IMR-90 (cell line): ENCODE data around the gene ACACA. TPM values are rescaled to one million over a fixed set of nuclear protein-coding genes. Genes with fewer than 3 reads are reported as not detected.

Experiments used
- ATAC-seq: fragments of 200-7000 bp; cut with Tn5 transposase; 2 replicates; pipeline ENCODE4 v1.9.1; 2020; ENCODE audit warnings: low read depth, mild to moderate bottlenecking, moderate library complexity
- BruUV-seq: library from RNA; stranded (reverse); fragments of 400-500 nt; replicated peaks from 2 replicates; lab custom pipeline; 2021; lab: Mats Ljungman, UMichigan
- CTCF ChIA-PET: fragments of 300-600 bp; formaldehyde crosslinking; extraction: SDS; loops from one replicate; lab custom pipeline; 2021; ENCODE audit warnings: antibody characterized with exemption; lab: Yijun Ruan, JAX
- POLR2A ChIA-PET: fragments of 300-600 bp; sonication (Branson Sonifier 250); formaldehyde crosslinking; loops from one replicate; lab custom pipeline; 2022; ENCODE audit warnings: antibody characterized with exemption; ENCODE audit not compliant: unreplicated experiment; lab: Charles Lee
- DNase-seq: peaks from one replicate; pipeline ENCODE4 v3.0.0; 2013
- H2AFZ ChIP-seq: replicated peaks from 2 replicates; pipeline ENCODE3; 2013; ENCODE audit warnings: low read length, mild to moderate bottlenecking; ENCODE audit not compliant: poor library complexity
- H2AK5ac ChIP-seq: 2 replicates; pipeline ENCODE4 v1.6.1; 2013; ENCODE audit warnings: low read depth, low read length, inconsistent platforms
- H2AK9ac ChIP-seq: replicated peaks from 2 replicates; pipeline ENCODE3; 2013; ENCODE audit warnings: mild to moderate bottlenecking, low read depth, low read length, moderate library complexity; ENCODE audit not compliant: poor library complexity
- H2BK120ac ChIP-seq: 2 replicates; pipeline ENCODE4 v1.6.1; 2013; ENCODE audit warnings: low read depth, low read length, inconsistent platforms
- H2BK15ac ChIP-seq: 3 replicates; pipeline ENCODE4 v1.6.1; 2013; ENCODE audit warnings: low read depth, low read length, inconsistent platforms
- H2BK20ac ChIP-seq: 2 replicates; pipeline ENCODE4 v1.6.1; 2013; ENCODE audit warnings: low read depth, mild to moderate bottlenecking, inconsistent platforms, low read length, moderate library complexity
- H2BK5ac ChIP-seq: 2 replicates; pipeline ENCODE4 v1.6.1; 2013; ENCODE audit warnings: mild to moderate bottlenecking, low read depth, low read length, inconsistent platforms; ENCODE audit not compliant: poor library complexity, severe bottlenecking
- H3K14ac ChIP-seq: replicated peaks from 2 replicates; pipeline ENCODE4 v1.6.1; 2013; ENCODE audit warnings: low read depth, low read length, inconsistent platforms
- H3K18ac ChIP-seq: 2 replicates; pipeline ENCODE4 v1.6.1; 2013; ENCODE audit warnings: low read depth, low read length, control low read depth
- H3K23ac ChIP-seq: 2 replicates; pipeline ENCODE4 v1.6.1; 2013; ENCODE audit warnings: low read depth, low read length, inconsistent platforms
- H3K27ac ChIP-seq: 2 replicates; pipeline ENCODE4 v1.5.1; 2013; ENCODE audit warnings: mild to moderate bottlenecking, control low read depth, low read length; ENCODE audit not compliant: insufficient read depth
- H3K27me3 ChIP-seq: 2 replicates; pipeline ENCODE4 v1.6.1; 2013; ENCODE audit warnings: low read length; ENCODE audit not compliant: control insufficient read depth, insufficient read depth
- H3K36me3 ChIP-seq: 2 replicates; pipeline ENCODE4 v1.6.1; 2013; ENCODE audit warnings: low read length, mixed read lengths; ENCODE audit not compliant: control insufficient read depth, insufficient read depth
- H3K4ac ChIP-seq: 2 replicates; pipeline ENCODE4 v1.6.1; 2013; ENCODE audit warnings: low read depth, low read length, inconsistent platforms
- H3K4me1 ChIP-seq: 2 replicates; pipeline ENCODE4 v1.6.1; 2013; ENCODE audit warnings: low read length, mixed read lengths; ENCODE audit not compliant: control insufficient read depth, insufficient read depth
- H3K4me2 ChIP-seq: 2 replicates; pipeline ENCODE4 v1.6.1; 2013; ENCODE audit warnings: low read depth, mild to moderate bottlenecking, control low read depth, low read length, moderate library complexity
- H3K4me3 ChIP-seq: 2 replicates; pipeline ENCODE4 v1.5.1; 2013; ENCODE audit warnings: low read depth, mild to moderate bottlenecking, control low read depth, low read length, moderate library complexity; ENCODE audit not compliant: insufficient read depth
- H3K56ac ChIP-seq: 2 replicates; pipeline ENCODE4 v1.6.1; 2013; ENCODE audit warnings: low read length, inconsistent platforms; ENCODE audit not compliant: insufficient read depth; ENCODE audit errors: extremely low read depth
- H3K79me1 ChIP-seq, 2 experiments: 2 replicates each; pipeline ENCODE4 v1.6.1; 2013; ENCODE audit warnings: low read length in 2 of 2, inconsistent platforms in 1 of 2, low read depth in 1 of 2
- H3K9ac ChIP-seq: 2 replicates; pipeline ENCODE4 v1.6.1; 2013; ENCODE audit warnings: low read depth, low read length, control low read depth
- H3K9me1 ChIP-seq: 2 replicates; pipeline ENCODE4 v1.6.1; 2013; ENCODE audit warnings: low read length, inconsistent platforms; ENCODE audit not compliant: insufficient read depth
- H3K9me3 ChIP-seq: 2 replicates; pipeline ENCODE4 v1.6.1; 2013; ENCODE audit warnings: low read length; ENCODE audit not compliant: control insufficient read depth, insufficient read depth
- H4K20me1 ChIP-seq: 2 replicates; pipeline ENCODE4 v1.6.1; 2013; ENCODE audit warnings: low read length, inconsistent platforms; ENCODE audit not compliant: insufficient read depth
- H4K5ac ChIP-seq: 2 replicates; pipeline ENCODE4 v1.6.1; 2013; ENCODE audit warnings: mild to moderate bottlenecking, low read depth, low read length, control low read depth
- H4K8ac ChIP-seq, 2 experiments: 2 replicates each; pipeline ENCODE4 v1.6.1; 2013; ENCODE audit warnings: low read depth in 2 of 2, low read length in 2 of 2, control low read depth in 1 of 2, inconsistent platforms in 1 of 2
- H4K91ac ChIP-seq: 2 replicates; pipeline ENCODE4 v1.6.1; 2013; ENCODE audit warnings: low read depth, low read length, inconsistent platforms; ENCODE audit not compliant: insufficient read depth
- BHLHE40 ChIP-seq: fragments of 150-350 bp; IDR thresholded peaks from 2 replicates; pipeline ENCODE4 v1.6.1; 2016; ENCODE audit warnings: mild to moderate bottlenecking, low read depth, low read length
- CEBPB ChIP-seq: IDR thresholded peaks from 2 replicates; pipeline ENCODE4 v1.6.1; 2012; ENCODE audit warnings: low read depth, low read length, improper control_type of control experiment
- CHD1 ChIP-seq: IDR thresholded peaks from 2 replicates; pipeline ENCODE4 v1.6.1; 2012; ENCODE audit warnings: low read depth, low read length, improper control_type of control experiment
- MAZ ChIP-seq: IDR thresholded peaks from 2 replicates; pipeline ENCODE4 v1.6.1; 2012; ENCODE audit warnings: low read depth, mild to moderate bottlenecking, low read length, improper control_type of control experiment, moderate library complexity, borderline replicate concordance
- POLR2A ChIP-seq: IDR thresholded peaks from 2 replicates; pipeline ENCODE4 v1.6.1; 2012; ENCODE audit warnings: mild to moderate bottlenecking, low read depth, low read length
- RAD21 ChIP-seq: IDR thresholded peaks from 2 replicates; pipeline ENCODE4 v1.6.1; 2012; ENCODE audit warnings: low read length, improper control_type of control experiment
- RFX5 ChIP-seq: IDR thresholded peaks from 2 replicates; pipeline ENCODE4 v1.8.0; 2012; ENCODE audit warnings: low read depth, mild to moderate bottlenecking, low read length, moderate library complexity
- SMC3 ChIP-seq: fragments of 150-350 bp; IDR thresholded peaks from 2 replicates; pipeline ENCODE4 v1.6.1; 2016; ENCODE audit warnings: low read depth, mild to moderate bottlenecking, antibody characterized with exemption, low read length, moderate library complexity
- WGBS, 2 experiments: methylation state at CpG; one replicate each; pipeline versions ENCODE4 v1.1.5 to v1.1.7; 2013; ENCODE audit warnings: missing lambda C conversion rate in 2 of 2; ENCODE audit not compliant: insufficient read length in 1 of 2; ENCODE audit errors: extremely low coverage in 2 of 2; 5-methylcytosine and 5-hydroxymethylcytosine counted together
- dilution Hi-C: fragments of 300-500 bp; cut with HindIII; formaldehyde crosslinking; loops from one replicate; pipeline ENCODE4 v1.14.3; 2018; ENCODE audit warnings: low sequenced_read_pairs; ENCODE audit not compliant: unreplicated experiment
- in situ Hi-C: fragments of 300-500 bp; cut with MboI; formaldehyde crosslinking; loops from 3 replicates; pipeline ENCODE4 v1.14.3; 2019; ENCODE audit warnings: low sequenced_read_pairs, inconsistent platforms, mixed read lengths
- intact Hi-C: fragments of 100-400 bp; cut with micrococcal nuclease; formaldehyde crosslinking; loops from 2 replicates; pipeline ENCODE4 v1.10.0; 2022
- polyA plus RNA-seq, 3 experiments: library from polyadenylated mRNA; depleted of rRNA; stranded (reverse); fragments of >200 nt; gene quantifications; 2 replicates each; pipeline ENCODE4 v1.2.3, GENCODE V29; 2012; ENCODE audit warnings: low replicate concordance in 1 of 3
- total RNA-seq: library from RNA; depleted of rRNA; stranded (reverse); fragments of >200 nt; gene quantifications from 2 replicates; pipeline ENCODE4 v1.2.3, GENCODE V29; 2012
- TF ChIP-seq, protein P1 (sequence below): conservative IDR thresholded peaks from 2 replicates; pipeline ENCODE4 v1.5.1; 2012; ENCODE audit warnings: mild to moderate bottlenecking, low read depth, low read length, improper control_type of control experiment
- TF ChIP-seq, protein P2 (sequence below): fragments of 150-350 bp; IDR thresholded peaks from 2 replicates; pipeline ENCODE4 v1.6.1; 2017; ENCODE audit warnings: mild to moderate bottlenecking, antibody characterized with exemption, low read length, low read depth

ACACA gene
- total and polyA plus RNA-seq, 2 of the 4 experiments (the other 2 are of a cell fraction): 21.3 to 39.1 TPM

DNA sequence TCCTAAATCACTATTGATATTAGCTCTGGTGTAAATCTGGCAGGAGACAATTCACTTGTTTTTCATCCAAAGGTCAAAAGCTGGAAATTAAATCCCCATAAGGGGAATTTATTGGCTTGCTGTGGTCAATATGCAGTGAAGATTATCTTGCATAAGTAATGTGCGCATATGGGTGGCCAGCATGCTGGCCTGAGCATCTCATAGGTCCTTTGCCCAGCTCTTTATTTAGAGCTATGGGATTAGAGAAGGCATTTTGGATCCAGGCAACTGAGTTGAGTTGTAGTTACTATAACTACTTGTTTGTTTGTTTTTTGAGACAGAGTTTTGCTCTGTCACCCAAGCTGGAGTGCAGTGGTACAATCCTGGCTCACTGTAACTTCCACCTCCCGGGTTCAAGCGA lies 347.1 kb downstream of the ACACA start:
- H3K4me3 ChIP-seq: no peak overlapping the region
- in situ Hi-C loops (no loop called here), intact Hi-C loops (no loop called here), dilution Hi-C loops (loop anchor here (25.0 kb wide), 1 partner anchor 422 kb away; no protein-coding TSS in a partner anchor)
- ChIA-PET POLR2A (no interaction called here), CTCF (interaction anchor here (2.0 kb wide), 1 partner anchor 12 kb away, joined by 8 read pairs; no protein-coding TSS in a partner anchor)
- H4K20me1 ChIP-seq: no peaks in the 10 kb centered on the region
- H3K56ac ChIP-seq: no peak overlapping the region
- peaks cover 7% of the 10 kb centered on the region for H3K36me3 ChIP-seq
- H2BK20ac ChIP-seq: no peak overlapping the region
- no peak overlapping the region for H2BK15ac ChIP-seq
- no peak overlapping the region for H3K4me2 ChIP-seq
- no peaks in the 10 kb centered on the region for H3K9me3 ChIP-seq
- no TSS peak for BruUV-seq
- H4K91ac ChIP-seq: no peak overlapping the region
- no peak overlapping the region for H3K18ac ChIP-seq
- H3K4ac ChIP-seq: no peak overlapping the region
- H4K5ac ChIP-seq: no peak overlapping the region
- H3K9ac ChIP-seq: no peak overlapping the region
- H3K9me1 ChIP-seq: no peaks in the 10 kb centered on the region; the same call in 1 of the 2 replicates
- no peak overlapping the region for H2AK5ac ChIP-seq
- no peak overlapping the region for H3K14ac ChIP-seq
- ATAC-seq (no peak), DNase-seq (no peak)
- no peaks in the 10 kb centered on the region for H3K79me1 ChIP-seq
- no peak overlapping the region for H3K23ac ChIP-seq
- H2AK9ac ChIP-seq: no peak overlapping the region
- H2AFZ ChIP-seq: no peak overlapping the region
- peaks cover 3% of the 10 kb centered on the region; the same call in 1 of the 2 replicates for H3K4me1 ChIP-seq
- peaks cover 6% of the 10 kb centered on the region for H3K27me3 ChIP-seq
- TF ChIP-seq CEBPB (no peak), SMC3 (no peak), MAZ (no peak), RAD21 (no peak), CHD1 (no peak), BHLHE40 (no peak), POLR2A (no peak), RFX5 (no peak)
- TF ChIP-seq, protein P1, sequence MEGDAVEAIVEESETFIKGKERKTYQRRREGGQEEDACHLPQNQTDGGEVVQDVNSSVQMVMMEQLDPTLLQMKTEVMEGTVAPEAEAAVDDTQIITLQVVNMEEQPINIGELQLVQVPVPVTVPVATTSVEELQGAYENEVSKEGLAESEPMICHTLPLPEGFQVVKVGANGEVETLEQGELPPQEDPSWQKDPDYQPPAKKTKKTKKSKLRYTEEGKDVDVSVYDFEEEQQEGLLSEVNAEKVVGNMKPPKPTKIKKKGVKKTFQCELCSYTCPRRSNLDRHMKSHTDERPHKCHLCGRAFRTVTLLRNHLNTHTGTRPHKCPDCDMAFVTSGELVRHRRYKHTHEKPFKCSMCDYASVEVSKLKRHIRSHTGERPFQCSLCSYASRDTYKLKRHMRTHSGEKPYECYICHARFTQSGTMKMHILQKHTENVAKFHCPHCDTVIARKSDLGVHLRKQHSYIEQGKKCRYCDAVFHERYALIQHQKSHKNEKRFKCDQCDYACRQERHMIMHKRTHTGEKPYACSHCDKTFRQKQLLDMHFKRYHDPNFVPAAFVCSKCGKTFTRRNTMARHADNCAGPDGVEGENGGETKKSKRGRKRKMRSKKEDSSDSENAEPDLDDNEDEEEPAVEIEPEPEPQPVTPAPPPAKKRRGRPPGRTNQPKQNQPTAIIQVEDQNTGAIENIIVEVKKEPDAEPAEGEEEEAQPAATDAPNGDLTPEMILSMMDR: no peak
- TF ChIP-seq, protein P2, sequence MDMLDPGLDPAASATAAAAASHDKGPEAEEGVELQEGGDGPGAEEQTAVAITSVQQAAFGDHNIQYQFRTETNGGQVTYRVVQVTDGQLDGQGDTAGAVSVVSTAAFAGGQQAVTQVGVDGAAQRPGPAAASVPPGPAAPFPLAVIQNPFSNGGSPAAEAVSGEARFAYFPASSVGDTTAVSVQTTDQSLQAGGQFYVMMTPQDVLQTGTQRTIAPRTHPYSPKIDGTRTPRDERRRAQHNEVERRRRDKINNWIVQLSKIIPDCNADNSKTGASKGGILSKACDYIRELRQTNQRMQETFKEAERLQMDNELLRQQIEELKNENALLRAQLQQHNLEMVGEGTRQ: no peak
- no peak overlapping the region for H3K27ac ChIP-seq
- WGBS, 2 experiments: no CpG with 5 or more reads among the region's 3 CpGs
- no peak overlapping the region for H2BK5ac ChIP-seq
- H2BK120ac ChIP-seq: no peak overlapping the region
- H4K8ac ChIP-seq: no peak overlapping the region
